Measurements from ENCODE around the gene FDXR.

- TF ChIP-seq CTCF (IDR thresholded peaks at IDR 0.05) (no peak), EZH2phosphoT487 (IDR thresholded peaks at IDR 0.05) (no peak)
Observed at GRCh38 chr17:74863420-74864296, 9.1 kb downstream of the FDXR start.

All from neural progenitor cell (in vitro differentiated cells).